ENCODE data around the gene TELO2. TPM values are rescaled to one million over a fixed set of nuclear protein-coding genes. Genes with fewer than 3 reads are reported as not detected.
"Not testable (repeated sequence)": the region's sequence is repeated elsewhere in the genome, so short reads cannot be mapped to it uniquely, and the experiment has no call there.

Gene TELO2
- total and polyA plus RNA-seq, 11 donors = 11.8 to 29.6 (median 17.0) TPM

- H3K4me3 ChIP-seq = no peak overlapping the region
Observed at GRCh38 chr16:1466968-1467521, 26.1 kb upstream of the TELO2 start.

GRCh38 chr16:1468426-1468810 is 24.7 kb upstream of the TELO2 start:
- 74 to 78% (median 76%) methylated on average over 22 of the region's 22 CpGs for WGBS, 4 donors

More at GRCh38 chr16:1466968-1467521, 26.1 kb upstream of the TELO2 start:
- intact Hi-C loops (cut with DNase I) = no loop called here
- Histone ChIP-seq H3K4me1 (peaks cover 0 to 24% (median 3%) of the 10 kb centered on the region in 12 donors), H3K9me3 (no peaks in the 10 kb centered on the region), H3K27me3 (no peaks in the 10 kb centered on the region), H3K27ac (no peak overlapping the region), H3K36me3 (peaks cover 0 to 21% (median 12%) of the 10 kb centered on the region in 9 donors)
- TF ChIP-seq CTCF (IDR thresholded peaks at IDR 0.05) = no peak
- no peak for TF ChIP-seq POLR2A (IDR thresholded peaks at IDR 0.05)
- DNase-seq = peak in 2 of 5 donors; percentile 50 to 52
- 44 to 68% (median 56%) methylated on average over 14 of the region's 14 CpGs for WGBS, 4 donors
- ATAC-seq = peak in 3 of 4 donors; percentile 17 to 45 (median 39)

GRCh38 chr16:1469141-1469540 is 24.0 kb upstream of the TELO2 start:
- ATAC-seq = not testable (repeated sequence)

More at GRCh38 chr16:1468426-1468810, 24.7 kb upstream of the TELO2 start:
- H3K27me3 ChIP-seq = no peaks in the 10 kb centered on the region
- H3K4me3 ChIP-seq = no peak overlapping the region
- peaks cover 0 to 37% (median 5%) of the 10 kb centered on the region in 12 donors for H3K4me1 ChIP-seq
- H3K9me3 ChIP-seq = no peaks in the 10 kb centered on the region
- DNase-seq (no peak), ATAC-seq (no peak)
- intact Hi-C loops (cut with DNase I) = loop anchor here in 1 of 10 donors (2.0 kb wide), 1 partner anchor 72 kb away; no protein-coding TSS in a partner anchor
- no peak overlapping the region for H3K27ac ChIP-seq
- peaks cover 0 to 21% (median 8%) of the 10 kb centered on the region in 9 donors for H3K36me3 ChIP-seq
- TF ChIP-seq CTCF (IDR thresholded peaks at IDR 0.05) (no peak), POLR2A (IDR thresholded peaks at IDR 0.05) (no peak)

GRCh38 chr16:1469693-1470201 is 23.4 kb upstream of the TELO2 start:
- Histone ChIP-seq H3K9me3 (no peaks in the 10 kb centered on the region), H3K4me1 (peaks cover 0 to 46% (median 12%) of the 10 kb centered on the region in 12 donors), H3K4me3 (peak overlapping the region in 1 of 12 donors; percentile 28), H3K27me3 (no peaks in the 10 kb centered on the region), H3K27ac (peak overlapping the region in 1 of 12 donors; percentile 90), H3K36me3 (peaks cover 0 to 9% (median 0%) of the 10 kb centered on the region in 9 donors)
- TF ChIP-seq POLR2A (IDR thresholded peaks at IDR 0.05) (no peak), CTCF (IDR thresholded peaks at IDR 0.05) (no peak)
- ATAC-seq (peak in 1 of 4 donors; percentile 23), DNase-seq (peak in 1 of 5 donors; percentile 48)
- 82 to 88% (median 83%) methylated on average over 20 of the region's 20 CpGs for WGBS, 4 donors
- intact Hi-C loops (cut with DNase I) = loop anchor here in 2 of 10 donors (2.0 to 5.0 kb wide), 2 partner anchors 47 to 71 kb away; partner anchors contain the start of gene UQCC4 (in 1 of the 2)

More at GRCh38 chr16:1469141-1469540, 24.0 kb upstream of the TELO2 start:
- H3K36me3 ChIP-seq = peaks cover 0 to 15% (median 3%) of the 10 kb centered on the region in 9 donors
- not testable (repeated sequence) for H3K27me3 ChIP-seq, H3K4me3 ChIP-seq, H3K9me3 ChIP-seq, DNase-seq
- 70 to 93% (median 78%) methylated on average over 5 of the region's 5 CpGs for WGBS, 4 donors
- H3K27ac ChIP-seq = peak overlapping the region in 1 of 12 donors; percentile 90
- intact Hi-C loops (cut with DNase I) = loop anchor here in 1 of 10 donors (2.0 kb wide), 1 partner anchor 72 kb away; no protein-coding TSS in a partner anchor
- peaks cover 0 to 44% (median 11%) of the 10 kb centered on the region in 12 donors for H3K4me1 ChIP-seq
